ENCODE measurements around the gene ARRB2. TPM values are rescaled to one million over a fixed set of nuclear protein-coding genes. Genes with fewer than 3 reads are reported as not detected.

Gene ARRB2
- polyA plus RNA-seq, 1 of the 3 experiments (the other 2 are of a cell fraction): 24.6 TPM

DNA sequence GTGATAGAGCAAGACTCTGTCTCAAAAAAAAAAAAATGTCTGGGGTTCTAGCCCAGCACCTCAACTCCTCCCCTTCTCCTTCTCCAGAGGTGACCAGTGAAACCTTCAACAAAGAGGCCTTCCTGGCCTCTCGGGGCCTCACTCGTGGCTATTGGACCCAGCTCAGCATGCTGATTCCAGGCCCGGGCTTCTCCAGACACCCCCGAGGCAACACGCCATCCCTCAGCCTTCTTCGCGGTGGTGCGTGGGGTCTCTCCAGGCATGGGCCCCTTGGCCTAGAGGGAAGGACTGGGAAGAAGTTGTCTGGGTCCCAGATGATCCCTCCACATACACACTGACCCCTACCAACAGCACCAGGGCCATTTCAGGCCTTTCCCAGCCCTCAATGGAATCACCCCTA, 32.8 kb downstream of the ARRB2 start:
- no peaks in the 10 kb centered on the region for H4K20me1 ChIP-seq (ENCODE audit: insufficient read depth)
- 78% methylated on average over 7 of the region's 8 CpGs for WGBS (ENCODE audit: low lambda C conversion rate)
- peaks cover 11% of the 10 kb centered on the region for H3F3A ChIP-seq (replicated peaks; ENCODE audit: insufficient read depth)
- H3K9me2 ChIP-seq: no peaks in the 10 kb centered on the region
- H3K4me2 ChIP-seq: no peak overlapping the region
- no peak overlapping the region for H3K9ac ChIP-seq
- no peak for TF ChIP-seq PBX3 (IDR thresholded peaks at IDR 0.05)
- no peak for TF ChIP-seq RXRA (IDR thresholded peaks at IDR 0.05; ENCODE audit: borderline replicate concordance, low read depth)
- no peak for TF ChIP-seq REST (IDR thresholded peaks at IDR 0.05; ENCODE audit: low read depth, low read length)
- no peak for TF ChIP-seq CHD2 (IDR thresholded peaks at IDR 0.05; ENCODE audit: low read length, partially characterized antibody)
- no peak for TF ChIP-seq ELF1 (IDR thresholded peaks at IDR 0.05)
- no peak for TF ChIP-seq MAX (IDR thresholded peaks at IDR 0.05; ENCODE audit: low read depth)
- no peak for TF ChIP-seq FOSL2 (IDR thresholded peaks at IDR 0.05; ENCODE audit: borderline replicate concordance, low read depth)
- no peak for TF ChIP-seq NRF1 (IDR thresholded peaks at IDR 0.05; ENCODE audit: low read depth, low read length)
- TF ChIP-seq RFX5 (IDR thresholded peaks at IDR 0.05; ENCODE audit: low read length): no peak
- TF ChIP-seq SIN3A (IDR thresholded peaks at IDR 0.05; ENCODE audit: borderline replicate concordance, low read depth, low read length): no peak
- no peak for TF ChIP-seq FOXM1 (IDR thresholded peaks at IDR 0.05; ENCODE audit: low read depth)
- TF ChIP-seq EZH2phosphoT487 (IDR thresholded peaks at IDR 0.05; ENCODE audit: borderline replicate concordance, low read depth): no peak
- TF ChIP-seq, protein P1, sequence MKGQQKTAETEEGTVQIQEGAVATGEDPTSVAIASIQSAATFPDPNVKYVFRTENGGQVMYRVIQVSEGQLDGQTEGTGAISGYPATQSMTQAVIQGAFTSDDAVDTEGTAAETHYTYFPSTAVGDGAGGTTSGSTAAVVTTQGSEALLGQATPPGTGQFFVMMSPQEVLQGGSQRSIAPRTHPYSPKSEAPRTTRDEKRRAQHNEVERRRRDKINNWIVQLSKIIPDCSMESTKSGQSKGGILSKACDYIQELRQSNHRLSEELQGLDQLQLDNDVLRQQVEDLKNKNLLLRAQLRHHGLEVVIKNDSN (IDR thresholded peaks at IDR 0.05; ENCODE audit: borderline replicate concordance, low read depth): no peak
- no peak for TF ChIP-seq SMC3 (IDR thresholded peaks at IDR 0.05; ENCODE audit: low read depth, low read length)
- no peak for TF ChIP-seq TAF1 (IDR thresholded peaks at IDR 0.05; ENCODE audit: borderline replicate concordance, low read depth, low read length)
- no peaks in the 10 kb centered on the region for H3K36me3 ChIP-seq (replicated peaks in 1 of 2; ENCODE audit: control insufficient read depth in 1 of 2, insufficient read depth in 2 of 2, low read length in 1 of 2)
- no peak for DNase-seq
- peaks cover 0 to 7% of the 10 kb centered on the region in 2 experiments; a peak in 1 of 4 replicates for H3K4me1 ChIP-seq (ENCODE audit: control insufficient read depth in 1 of 2, insufficient read depth in 2 of 2, low read depth in 1 of 2, low read length in 1 of 2)
- H3K79me2 ChIP-seq (ENCODE audit: insufficient read depth): no peaks in the 10 kb centered on the region
- ChIA-PET POLR2A (no interaction called here), CTCF (interaction anchor here (1.2 to 2.5 kb wide), 2 partner anchors 42 to 47 kb away, joined by 3 to 6 read pairs; no protein-coding TSS in a partner anchor)
- no peak overlapping the region for H3K27ac ChIP-seq (ENCODE audit: low read depth in 2 of 2, low read length in 1 of 2)
- peaks cover 47% of the 10 kb centered on the region for H3K27me3 ChIP-seq (ENCODE audit: insufficient read depth)
- H3K4me3 ChIP-seq (ENCODE audit: low read depth in 2 of 2, low read length in 1 of 2): no peak overlapping the region
- no peaks in the 10 kb centered on the region for H3K9me3 ChIP-seq
- H2AFZ ChIP-seq (ENCODE audit: low read depth): no peak overlapping the region

All from SK-N-SH (cell line).